Loucy (cell line): ENCODE data around the gene VPS51.

Experiments used
- EZH2phosphoT487 ChIP-seq: fragments of 200-600 bp; IDR thresholded peaks from 2 replicates; pipeline ENCODE4 v1.6.1; 2018; ENCODE audit warnings: antibody characterized with exemption, mild to moderate bottlenecking, moderate library complexity, borderline replicate concordance
- TF ChIP-seq, protein P1 (sequence below): fragments of 200-600 bp; sonication (generic); conservative IDR thresholded peaks from 2 replicates; pipeline ENCODE4 v1.5.1; 2014; ENCODE audit warnings: mild to moderate bottlenecking, antibody characterized with exemption, low read length

- TF ChIP-seq, protein P1, sequence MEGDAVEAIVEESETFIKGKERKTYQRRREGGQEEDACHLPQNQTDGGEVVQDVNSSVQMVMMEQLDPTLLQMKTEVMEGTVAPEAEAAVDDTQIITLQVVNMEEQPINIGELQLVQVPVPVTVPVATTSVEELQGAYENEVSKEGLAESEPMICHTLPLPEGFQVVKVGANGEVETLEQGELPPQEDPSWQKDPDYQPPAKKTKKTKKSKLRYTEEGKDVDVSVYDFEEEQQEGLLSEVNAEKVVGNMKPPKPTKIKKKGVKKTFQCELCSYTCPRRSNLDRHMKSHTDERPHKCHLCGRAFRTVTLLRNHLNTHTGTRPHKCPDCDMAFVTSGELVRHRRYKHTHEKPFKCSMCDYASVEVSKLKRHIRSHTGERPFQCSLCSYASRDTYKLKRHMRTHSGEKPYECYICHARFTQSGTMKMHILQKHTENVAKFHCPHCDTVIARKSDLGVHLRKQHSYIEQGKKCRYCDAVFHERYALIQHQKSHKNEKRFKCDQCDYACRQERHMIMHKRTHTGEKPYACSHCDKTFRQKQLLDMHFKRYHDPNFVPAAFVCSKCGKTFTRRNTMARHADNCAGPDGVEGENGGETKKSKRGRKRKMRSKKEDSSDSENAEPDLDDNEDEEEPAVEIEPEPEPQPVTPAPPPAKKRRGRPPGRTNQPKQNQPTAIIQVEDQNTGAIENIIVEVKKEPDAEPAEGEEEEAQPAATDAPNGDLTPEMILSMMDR: no peak
- TF ChIP-seq EZH2phosphoT487: no peak
Measured at GRCh38 chr11:65148657-65149056, 52.6 kb downstream of the VPS51 start.
